H1 (cell line): ENCODE results near the gene CACNA1C. TPM values are rescaled to one million over a fixed set of nuclear protein-coding genes. Genes with fewer than 3 reads are reported as not detected.

Experiments
- CTCF ChIA-PET: fragments of 300-600 bp; sonication (Branson Sonifier 250); formaldehyde crosslinking; loops from one replicate; lab custom pipeline; 2021; ENCODE audit not compliant: partially characterized antibody; lab: Charles Lee
- POLR2A ChIA-PET: fragments of 300-600 bp; sonication (Branson Sonifier 250); formaldehyde crosslinking; loops from one replicate; lab custom pipeline; 2021; ENCODE audit warnings: inconsistent platforms; ENCODE audit not compliant: partially characterized antibody; lab: Charles Lee
- DNase-seq, 2 experiments: peaks; one replicate each; pipeline versions ENCODE4 v3.0.0 to v3.0.0-alpha.2; 2010 to 2022; ENCODE audit warnings: low spot score in 2 of 2, low read depth in 1 of 2, mixed read lengths in 1 of 2
- FAIRE-seq: peaks from 2 replicates; lab custom pipeline; 2011; peaks lifted over from hg19 to GRCh38; lab: Jason Lieb, UNC
- H2AFZ ChIP-seq: 2 replicates; pipeline ENCODE4 v1.8.1; 2012; ENCODE audit warnings: low read length, inconsistent platforms
- H2AK5ac ChIP-seq: 2 replicates; pipeline ENCODE4 v1.6.1; 2013; ENCODE audit warnings: low read depth, low read length
- H2BK120ac ChIP-seq: replicated peaks from 2 replicates; pipeline ENCODE3; 2013; ENCODE audit warnings: low read depth, low read length, inconsistent platforms
- H2BK12ac ChIP-seq: 2 replicates; pipeline ENCODE4 v1.6.1; 2013; ENCODE audit warnings: low read depth, low read length
- H2BK15ac ChIP-seq: 2 replicates; pipeline ENCODE4 v1.6.1; 2013; ENCODE audit warnings: low read length
- H2BK20ac ChIP-seq: 2 replicates; pipeline ENCODE4 v1.6.1; 2013; ENCODE audit warnings: low read length
- H2BK5ac ChIP-seq: 2 replicates; pipeline ENCODE4 v1.6.1; 2013; ENCODE audit warnings: low read depth, low read length
- H3K14ac ChIP-seq: 2 replicates; pipeline ENCODE4 v1.6.1; 2013; ENCODE audit warnings: inconsistent platforms; ENCODE audit not compliant: insufficient read length
- H3K18ac ChIP-seq: 2 replicates; pipeline ENCODE4 v1.6.1; 2013; ENCODE audit warnings: low read length; ENCODE audit errors: extremely low read depth
- H3K23ac ChIP-seq: 2 replicates; pipeline ENCODE4 v1.6.1; 2013; ENCODE audit warnings: inconsistent platforms; ENCODE audit not compliant: insufficient read length
- H3K23me2 ChIP-seq: 2 replicates; pipeline ENCODE4 v1.6.1; 2013; ENCODE audit warnings: low read depth, low read length
- H3K27ac ChIP-seq: 2 replicates; pipeline ENCODE4 v1.6.1; 2011; ENCODE audit warnings: low read depth, low read length, inconsistent platforms
- H3K27me3 ChIP-seq, 4 experiments: replicated peaks in 1 of 4; 1 replicate in 1 of 4; 2 replicates in 3 of 4; pipeline versions ENCODE4 v1.6.1 to v1.8.1; 2011 to 2013; ENCODE audit warnings: low read length in 3 of 4, mild to moderate bottlenecking in 3 of 4, inconsistent platforms in 2 of 4, mixed read lengths in 2 of 4, moderate library complexity in 1 of 4; ENCODE audit not compliant: control insufficient read depth in 3 of 4, insufficient read depth in 3 of 4; ENCODE audit errors: extremely low read depth in 1 of 4
- H3K36me3 ChIP-seq, 4 experiments: 2 replicates each; pipeline versions ENCODE4 v1.6.1 to v1.8.1; 2011 to 2013; ENCODE audit warnings: mild to moderate bottlenecking in 4 of 4, low read length in 3 of 4, moderate library complexity in 2 of 4, control low read depth in 1 of 4, inconsistent platforms in 1 of 4; ENCODE audit not compliant: insufficient read depth in 4 of 4, control insufficient read depth in 2 of 4
- H3K4ac ChIP-seq: replicated peaks from 2 replicates; pipeline ENCODE3; 2013; ENCODE audit warnings: low read length, low read depth, mixed read lengths, inconsistent platforms; ENCODE audit not compliant: insufficient read length
- H3K4me1 ChIP-seq, 4 experiments: replicated peaks in 1 of 4; 1 replicate in 1 of 4; 2 replicates in 3 of 4; pipeline versions ENCODE4 v1.6.1 to v1.8.1; 2011 to 2013; ENCODE audit warnings: low read length in 3 of 4, inconsistent platforms in 2 of 4, mixed read lengths in 1 of 4; ENCODE audit not compliant: insufficient read depth in 4 of 4, control insufficient read depth in 3 of 4
- H3K4me2 ChIP-seq, 2 experiments: 2 replicates each; pipeline versions ENCODE4 v1.6.1 to v1.8.1; 2011 to 2013; ENCODE audit warnings: low read depth in 2 of 2, low read length in 2 of 2, control low read depth in 1 of 2, inconsistent platforms in 1 of 2, mild to moderate bottlenecking in 1 of 2; ENCODE audit not compliant: insufficient read depth in 1 of 2
- H3K4me3 ChIP-seq, 4 experiments: fragments of 200-600, 300-600 bp in 1 of 4; sonication (generic), shearing (Covaris generic), sonication (Bioruptor Twin) in 1 of 4; 2 replicates each; pipeline versions ENCODE4 v1.5.1 to v1.8.1; 2011 to 2016; ENCODE audit warnings: low read length in 4 of 4, low read depth in 3 of 4, control low read depth in 2 of 4, inconsistent platforms in 2 of 4, mild to moderate bottlenecking in 2 of 4, mixed read lengths in 1 of 4, moderate library complexity in 1 of 4; ENCODE audit not compliant: insufficient read depth in 2 of 4; ENCODE audit errors: extremely low read depth in 1 of 4
- H3K56ac ChIP-seq: replicated peaks from 2 replicates; pipeline ENCODE3; 2013; ENCODE audit warnings: low read depth, mild to moderate bottlenecking, mixed read lengths, low read length, inconsistent platforms; ENCODE audit not compliant: insufficient read length
- H3K79me1 ChIP-seq: 2 replicates; pipeline ENCODE4 v1.6.1; 2013; ENCODE audit warnings: low read depth, low read length, control low read depth
- H3K79me2 ChIP-seq, 2 experiments: 2 replicates each; pipeline versions ENCODE4 v1.6.1 to v1.8.1; 2012 to 2013; ENCODE audit warnings: low read length in 2 of 2, mild to moderate bottlenecking in 2 of 2, inconsistent platforms in 1 of 2; ENCODE audit not compliant: insufficient read depth in 2 of 2, control insufficient read depth in 1 of 2
- H3K9ac ChIP-seq, 4 experiments: replicated peaks in 1 of 4; 1 replicate in 1 of 4; 2 replicates in 3 of 4; pipeline versions ENCODE4 v1.6.1 to v1.8.1; 2011 to 2013; ENCODE audit warnings: low read depth in 3 of 4, low read length in 3 of 4, control low read depth in 2 of 4, mild to moderate bottlenecking in 2 of 4, moderate library complexity in 2 of 4, inconsistent platforms in 1 of 4; ENCODE audit errors: extremely low read depth in 1 of 4
- H3K9me3 ChIP-seq, 2 experiments: 2 replicates each; pipeline versions ENCODE4 v1.6.1 to v1.8.1; 2012 to 2013; ENCODE audit warnings: mild to moderate bottlenecking in 2 of 2, moderate library complexity in 2 of 2, control low read depth in 1 of 2, inconsistent platforms in 1 of 2, low read depth in 1 of 2, low read length in 1 of 2, mixed read lengths in 1 of 2; ENCODE audit not compliant: insufficient read depth in 2 of 2
- H4K20me1 ChIP-seq, 2 experiments: replicated peaks in 1 of 2; 2 replicates each; pipeline versions ENCODE3 to v1.8.1; 2011 to 2013; ENCODE audit warnings: inconsistent platforms in 2 of 2, low read length in 2 of 2, mild to moderate bottlenecking in 1 of 2; ENCODE audit not compliant: insufficient read depth in 2 of 2, control insufficient read depth in 1 of 2
- H4K5ac ChIP-seq: 2 replicates; pipeline ENCODE4 v1.6.1; 2013; ENCODE audit warnings: low read length, low read depth, mixed read lengths, inconsistent platforms; ENCODE audit not compliant: insufficient read length
- H4K8ac ChIP-seq: 2 replicates; pipeline ENCODE4 v1.8.0; 2013; ENCODE audit warnings: mild to moderate bottlenecking, moderate library complexity, low read length, inconsistent platforms; ENCODE audit not compliant: insufficient read depth; ENCODE audit errors: extremely low read depth
- H4K91ac ChIP-seq: replicated peaks from 2 replicates; pipeline ENCODE3; 2013; ENCODE audit warnings: low read length, mixed read lengths, inconsistent platforms; ENCODE audit not compliant: insufficient read length
- ASH2L ChIP-seq: fragments of 200-600, 300-600 bp; sonication (generic); IDR thresholded peaks from one replicate; pipeline ENCODE4 v1.7.1; 2017; ENCODE audit warnings: low read length
- CBX8 ChIP-seq: fragments of 300-800, 300-1000 bp; sonication (generic); IDR thresholded peaks from 2 replicates; pipeline ENCODE4 v1.7.1; 2016; ENCODE audit warnings: low read depth, low read length, borderline replicate concordance
- CHD2 ChIP-seq: IDR thresholded peaks from 2 replicates; pipeline ENCODE4 v1.6.1; 2012; ENCODE audit warnings: low read length, improper control_type of control experiment
- JUN ChIP-seq: IDR thresholded peaks from 2 replicates; pipeline ENCODE4 v1.6.1; 2011; ENCODE audit warnings: low read depth, mild to moderate bottlenecking, improper control_type of control experiment, low read length
- KDM1A ChIP-seq: fragments of 200-600, 300-600 bp; sonication (generic); IDR thresholded peaks from 2 replicates; pipeline ENCODE4 v1.7.1; 2016; ENCODE audit warnings: mild to moderate bottlenecking, low read length, borderline replicate concordance
- NANOG ChIP-seq: IDR thresholded peaks from 2 replicates; pipeline ENCODE4 v1.6.1; 2011; ENCODE audit warnings: low read length, low read depth, mild to moderate bottlenecking, inconsistent platforms; ENCODE audit not compliant: insufficient read depth, poor library complexity, severe bottlenecking
- POLR2AphosphoS5 ChIP-seq: IDR thresholded peaks from 2 replicates; pipeline ENCODE4 v1.6.1; 2011; ENCODE audit warnings: low read depth, low read length
- RBBP5 ChIP-seq: IDR thresholded peaks from 2 replicates; pipeline ENCODE4 v1.7.1; 2012; ENCODE audit warnings: low read depth, mild to moderate bottlenecking, inconsistent platforms, low read length, moderate library complexity, borderline replicate concordance
- RNF2 ChIP-seq: fragments of 200-900, 300-1000 bp; sonication (generic); IDR thresholded peaks from 2 replicates; pipeline ENCODE4 v1.7.1; 2016; ENCODE audit warnings: borderline replicate concordance, low read depth, mild to moderate bottlenecking, antibody characterized with exemption, low read length; ENCODE audit not compliant: poor library complexity, severe bottlenecking; ENCODE audit errors: missing control alignments
- RXRA ChIP-seq: IDR thresholded peaks from 2 replicates; pipeline ENCODE4 v1.6.1; 2011; ENCODE audit warnings: low read depth, mild to moderate bottlenecking, low read length, moderate library complexity; ENCODE audit not compliant: insufficient read depth
- SP2 ChIP-seq: IDR thresholded peaks from 2 replicates; pipeline ENCODE4 v1.6.1; 2012; ENCODE audit warnings: mild to moderate bottlenecking, low read length, inconsistent platforms
- YY1 ChIP-seq: IDR thresholded peaks from 2 replicates; pipeline ENCODE4 v1.6.1; 2011; ENCODE audit warnings: low read depth, mild to moderate bottlenecking, low read length
- WGBS, 2 experiments: shearing (Covaris generic) in 1 of 2; methylation state at CpG; one replicate each; pipeline versions ENCODE4 v1.1.6 to v1.1.7; 2013 to 2015; ENCODE audit warnings: low lambda C conversion rate in 2 of 2, mixed read lengths in 2 of 2, inconsistent platforms in 1 of 2, low coverage in 1 of 2, missing lambda C conversion rate in 1 of 2; ENCODE audit not compliant: insufficient replicate concordance in 2 of 2, insufficient coverage in 1 of 2, insufficient read length in 1 of 2; ENCODE audit errors: extremely low coverage in 1 of 2, missing lambda C conversion rate in 1 of 2; 5-methylcytosine and 5-hydroxymethylcytosine counted together
- polyA plus RNA-seq, 7 experiments: library from polyadenylated mRNA; depleted of rRNA in 3 of 7; stranded (reverse) in 5 of 7; unstranded in 2 of 7; fragments of >200 nt in 5 of 7; fragments of 200-250 nt in 2 of 7; gene quantifications; 1 replicate in 5 of 7; 2 replicates in 1 of 7; 4 replicates in 1 of 7; pipeline versions ENCODE4 v1.2.1 to v1.2.3, GENCODE V29; 2011 to 2013; ENCODE audit warnings: missing spikeins in 2 of 7, mixed read lengths in 2 of 7
- total RNA-seq: library from RNA; stranded (reverse); fragmentation: NEBNext Ultra II Directional; extraction: Animal tissue kit (Norgen Biotek cat#: 25700); gene quantifications from 2 replicates; pipeline ENCODE4 v1.2.1, GENCODE V29; 2021

The CACNA1C gene
- total and polyA plus RNA-seq, 2 of the 8 experiments (the other 6 are each of a cell fraction or from before 2014, with no cell fraction given), result 1.3 TPM

DNA sequence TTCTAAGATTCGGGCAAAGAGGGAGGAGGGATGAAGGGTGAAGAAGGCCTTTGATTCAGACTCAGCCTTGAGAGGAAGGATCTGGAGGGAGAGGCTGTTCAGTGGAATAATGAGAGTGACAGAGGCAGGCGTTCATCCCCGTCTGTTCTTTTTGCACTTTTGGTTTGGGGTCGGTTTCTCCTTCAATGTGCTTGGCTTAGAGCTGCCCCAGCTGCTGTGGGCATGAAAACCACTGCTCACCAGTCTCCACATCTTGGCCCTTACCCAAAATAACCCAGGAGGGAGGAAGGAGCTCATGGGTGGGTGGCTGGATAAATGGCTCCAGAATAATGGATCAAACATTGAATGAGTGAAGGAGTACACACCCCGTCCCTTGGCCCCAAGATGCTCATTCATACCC, 480.2 kb downstream of the CACNA1C start:
- no peak overlapping the region for H4K8ac ChIP-seq
- no peaks in the 10 kb centered on the region for H3K9me3 ChIP-seq
- H3K36me3 ChIP-seq, result no peaks in the 10 kb centered on the region
- H2BK20ac ChIP-seq, result no peak overlapping the region; the same call in 1 of the 2 replicates
- no peak overlapping the region for H4K91ac ChIP-seq
- WGBS, 2 experiments, result 96% methylated on average over 5 of the region's 5 CpGs; no CpG with 5 or more reads in 1 of the 2 experiments
- H3K18ac ChIP-seq, result no peak overlapping the region
- H3K79me2 ChIP-seq, result no peaks in the 10 kb centered on the region
- no peak overlapping the region for H3K4me3 ChIP-seq
- H3K23ac ChIP-seq, result no peak overlapping the region
- no peak overlapping the region for H3K9ac ChIP-seq
- H3K4ac ChIP-seq, result no peak overlapping the region
- H4K5ac ChIP-seq, result no peak overlapping the region
- FAIRE-seq, result no peak
- H2BK12ac ChIP-seq, result no peak overlapping the region
- CTCF ChIA-PET, result interaction anchor here (0.9 to 1.5 kb wide), 3 partner anchors 12 to 108 kb away, joined by 4 read pairs; no protein-coding TSS in a partner anchor
- H2AK5ac ChIP-seq, result no peak overlapping the region
- no peak overlapping the region for H3K56ac ChIP-seq
- H3K79me1 ChIP-seq, result no peaks in the 10 kb centered on the region
- H3K27me3 ChIP-seq, result no peaks in the 10 kb centered on the region; a peak in 1 of 7 replicates
- H2BK120ac ChIP-seq, result no peak overlapping the region
- H2BK15ac ChIP-seq, result no peak overlapping the region
- no peak for DNase-seq
- no peaks in the 10 kb centered on the region for H3K23me2 ChIP-seq
- no peak overlapping the region for H3K14ac ChIP-seq
- H4K20me1 ChIP-seq, result no peaks in the 10 kb centered on the region
- no peak overlapping the region for H2BK5ac ChIP-seq
- no peak overlapping the region for H3K4me2 ChIP-seq
- no peak overlapping the region for H3K27ac ChIP-seq
- POLR2A ChIA-PET, result no interaction called here
- H2AFZ ChIP-seq, result no peak overlapping the region
- H3K4me1 ChIP-seq, result no peaks in the 10 kb centered on the region; a peak in 1 of 7 replicates
- TF ChIP-seq POLR2AphosphoS5 (no peak), YY1 (no peak), CBX8 (no peak), ASH2L (no peak), RXRA (no peak), RBBP5 (no peak), NANOG (no peak), RNF2 (no peak), CHD2 (no peak), JUN (no peak), SP2 (no peak), KDM1A (no peak)
